ENCODE measurements around the gene RASIP1.

The RASIP1 gene

DNA sequence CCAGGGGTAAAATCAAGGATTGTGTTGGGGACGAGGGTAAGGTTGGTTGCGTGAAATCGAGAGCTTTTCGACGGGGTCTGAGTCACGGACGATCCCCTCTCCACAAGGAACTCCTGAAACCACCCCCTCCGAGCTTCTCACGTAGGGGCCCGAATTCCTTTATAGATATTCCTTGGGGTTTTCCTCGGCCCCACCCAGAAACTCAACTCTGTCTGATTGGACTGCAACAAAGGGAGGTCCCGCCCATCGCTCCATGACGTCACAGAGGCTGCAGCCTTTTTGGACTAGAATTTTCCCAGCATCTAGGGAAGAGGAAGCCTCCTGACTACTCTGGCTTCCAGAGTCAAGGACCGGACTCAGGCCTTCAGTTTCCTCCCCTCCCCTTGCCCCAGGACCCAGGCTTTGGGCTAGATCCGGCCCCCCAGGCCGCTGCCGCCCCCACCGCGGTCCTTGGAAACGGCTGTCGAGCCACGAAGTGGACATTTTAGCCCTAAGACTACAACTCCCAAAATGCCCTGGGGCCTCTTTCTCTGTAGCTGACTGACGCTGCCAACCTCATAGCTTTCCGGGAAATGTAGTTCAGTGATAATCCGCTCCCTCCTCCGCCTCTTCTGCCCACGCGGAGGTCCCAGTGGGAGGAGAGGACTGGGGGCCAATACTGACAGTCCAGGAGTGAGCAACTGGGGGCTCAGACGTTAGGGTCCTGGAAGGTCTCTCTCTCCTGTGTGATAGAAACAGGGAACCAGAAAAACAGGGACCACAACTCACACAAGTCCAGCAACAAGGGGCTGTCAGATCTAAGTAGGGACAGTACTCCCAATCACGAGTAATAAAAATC, 6.5 kb upstream of the RASIP1 start, which contains the start of gene IZUMO1:
Gene IZUMO1 (minus strand): TSS at position 172 of the 838 bp plus-strand sequence. CDS start 1,050 bp downstream, outside the sequence.
- TF ChIP-seq GATA1 (IDR thresholded peaks at IDR 0.05; ENCODE audit: low read depth, low read length) (no peak), POLR2A (IDR thresholded peaks at IDR 0.05; ENCODE audit: low read length) (peak; percentile 33)
- peak; percentile 87 to 89 for DNase-seq

GRCh38 chr19:48746110-48746509, 5.7 kb upstream of the RASIP1 start:
- no peak for DNase-seq
- no peak for TF ChIP-seq GATA1 (IDR thresholded peaks at IDR 0.05; ENCODE audit: low read depth, low read length)
- no peak for TF ChIP-seq POLR2A (IDR thresholded peaks at IDR 0.05; ENCODE audit: low read length)

- peak; percentile 81 to 86 for DNase-seq
- TF ChIP-seq GATA1 (IDR thresholded peaks at IDR 0.05; ENCODE audit: low read depth, low read length) (no peak), POLR2A (IDR thresholded peaks at IDR 0.05; ENCODE audit: low read length) (no peak)
Observed at GRCh38 chr19:48745208-48745995, 5.0 kb upstream of the RASIP1 start.

DNA sequence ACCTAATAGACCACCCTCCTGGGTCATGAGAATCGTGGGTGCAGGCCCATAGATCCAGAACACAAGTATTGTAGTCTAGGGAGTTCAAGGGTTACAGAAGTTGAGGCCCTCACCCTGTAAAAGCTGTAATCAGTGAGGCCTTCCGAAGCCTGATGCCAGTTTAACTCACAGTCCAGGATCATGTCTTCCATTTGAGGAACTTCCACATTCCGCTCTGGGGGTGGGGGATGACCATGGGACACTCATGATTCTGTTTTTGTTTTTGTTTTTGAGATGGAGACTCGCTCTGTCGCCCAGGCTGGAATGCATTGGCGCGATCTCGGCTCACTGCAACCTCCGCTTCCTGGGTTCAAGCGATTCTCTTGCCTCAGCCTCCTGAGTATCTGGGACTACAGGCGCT, 1.7 kb upstream of the RASIP1 start:
- TF ChIP-seq GATA1 (IDR thresholded peaks at IDR 0.05; ENCODE audit: low read depth, low read length) (no peak), POLR2A (IDR thresholded peaks at IDR 0.05; ENCODE audit: low read length) (no peak)
- DNase-seq, result no peak

- peak; percentile 86 to 90 for DNase-seq
Observed at GRCh38 chr19:48741129-48741999, 954 bp upstream of the RASIP1 start.

GRCh38 chr19:48739404-48740163, 826 bp downstream of the RASIP1 start:
- DNase-seq, result no peak
- TF ChIP-seq GATA1 (IDR thresholded peaks at IDR 0.05; ENCODE audit: low read depth, low read length) (no peak), POLR2A (IDR thresholded peaks at IDR 0.05; ENCODE audit: low read length) (peak; percentile 4)

More at GRCh38 chr19:48741129-48741999, 954 bp upstream of the RASIP1 start:
- peak; percentile 22 for TF ChIP-seq POLR2A (IDR thresholded peaks at IDR 0.05; ENCODE audit: low read length)
- TF ChIP-seq GATA1 (IDR thresholded peaks at IDR 0.05; ENCODE audit: low read depth, low read length), result no peak

DNA sequence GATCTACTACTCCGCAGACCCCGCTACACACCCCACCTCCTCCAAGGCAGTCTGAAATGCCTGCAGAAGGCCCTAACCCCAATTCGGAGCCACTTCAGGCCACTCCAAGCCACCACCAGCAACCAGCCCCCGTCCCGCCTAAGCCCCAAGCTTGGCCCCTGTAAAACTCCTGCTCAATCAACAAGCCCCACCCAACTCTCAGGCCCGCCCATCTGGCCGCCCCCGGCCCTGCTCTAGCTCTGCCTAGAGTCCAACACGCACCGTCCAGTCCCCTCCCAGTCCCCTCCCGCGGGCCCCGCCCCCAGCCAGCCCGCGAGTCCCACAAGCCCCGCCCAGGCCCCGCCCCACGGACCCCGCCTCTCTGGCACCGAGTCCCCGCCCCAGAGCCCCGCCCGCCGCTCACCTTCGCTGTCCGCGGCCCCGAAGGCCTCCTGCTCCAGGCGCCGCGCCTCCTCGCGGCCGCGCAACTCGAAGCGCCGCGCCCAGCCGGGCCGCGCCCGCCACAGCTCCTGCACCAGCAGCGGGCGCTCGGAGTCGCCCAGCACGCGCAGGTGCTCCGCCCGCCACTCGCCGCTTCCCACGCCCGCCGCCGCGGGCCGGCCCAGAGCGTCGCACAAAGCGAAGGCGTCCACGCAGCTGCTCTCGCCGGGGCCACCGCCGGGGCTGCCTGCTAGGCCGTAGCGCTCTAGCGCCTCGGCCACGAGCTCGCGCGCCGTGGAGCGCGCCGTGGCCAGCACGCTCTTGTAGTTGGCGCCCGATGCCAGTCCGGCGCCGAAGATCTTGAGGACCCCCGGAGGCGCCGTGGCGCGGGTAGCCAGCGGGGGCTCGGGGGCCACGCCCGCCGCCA, 1.6 kb downstream of the RASIP1 start:
- DNase-seq, result peak; percentile 91 to 93
- TF ChIP-seq GATA1 (IDR thresholded peaks at IDR 0.05; ENCODE audit: low read depth, low read length) (no peak), POLR2A (IDR thresholded peaks at IDR 0.05; ENCODE audit: low read length) (peak; percentile 36)

DNA sequence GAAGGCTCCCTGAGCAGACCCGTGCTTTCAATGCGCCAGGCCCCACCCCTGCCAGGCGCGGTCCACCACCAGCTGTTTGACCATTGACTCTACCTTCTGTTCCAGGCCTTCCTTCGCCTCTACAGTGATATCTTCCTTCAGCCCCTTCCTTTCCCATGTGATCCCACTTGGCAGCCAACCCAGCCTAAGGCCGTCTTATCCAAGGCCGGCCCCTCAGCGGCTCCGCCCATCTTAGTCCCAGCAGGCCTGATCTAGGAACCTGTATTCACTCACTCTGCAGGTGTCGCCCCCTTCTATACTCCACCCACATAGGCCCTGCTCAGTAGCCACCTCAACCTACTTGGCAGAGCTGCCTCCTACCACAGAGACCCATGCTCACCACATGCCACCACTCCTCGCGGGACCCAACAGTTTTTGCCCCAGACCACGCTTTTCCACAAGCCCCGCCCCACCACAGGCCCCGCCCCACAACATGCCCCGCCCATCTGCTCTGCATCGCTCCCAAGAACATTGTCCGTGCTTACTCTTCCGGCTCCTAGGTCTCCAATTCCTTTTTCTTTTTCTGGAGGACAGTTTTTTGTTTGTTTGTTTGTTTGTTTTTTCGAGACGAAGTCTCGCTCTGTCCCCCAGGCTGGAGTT, 2.9 kb downstream of the RASIP1 start:
- TF ChIP-seq POLR2A (IDR thresholded peaks at IDR 0.05; ENCODE audit: low read length) (no peak), GATA1 (IDR thresholded peaks at IDR 0.05; ENCODE audit: low read depth, low read length) (no peak)
- DNase-seq, result no peak

GRCh38 chr19:48735031-48735615, 5.3 kb downstream of the RASIP1 start:
- DNase-seq, result no peak
- no peak for TF ChIP-seq GATA1 (IDR thresholded peaks at IDR 0.05; ENCODE audit: low read depth, low read length)
- no peak for TF ChIP-seq POLR2A (IDR thresholded peaks at IDR 0.05; ENCODE audit: low read length)

DNA sequence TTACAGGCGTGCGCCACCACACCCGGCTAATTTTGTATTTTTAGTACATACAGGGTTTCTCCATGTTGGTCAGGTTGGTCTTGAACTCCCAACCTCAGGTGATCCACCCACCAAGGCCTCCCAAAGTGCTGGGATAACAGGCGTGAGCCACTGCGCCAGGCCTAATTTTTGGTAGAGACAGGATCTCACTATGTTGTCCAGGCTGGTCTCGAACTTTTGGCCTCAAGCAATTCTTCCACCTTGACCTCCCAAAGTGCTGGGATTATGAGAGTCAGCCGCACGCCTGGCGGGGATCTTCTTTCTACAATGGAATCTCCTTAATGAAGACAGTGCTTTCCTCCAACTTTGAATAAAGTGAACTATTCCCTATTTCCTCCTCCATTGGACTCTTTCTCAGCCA, 5.8 kb downstream of the RASIP1 start:
- DNase-seq, result no peak
- no peak for TF ChIP-seq POLR2A (IDR thresholded peaks at IDR 0.05; ENCODE audit: low read length)
- TF ChIP-seq GATA1 (IDR thresholded peaks at IDR 0.05; ENCODE audit: low read depth, low read length), result no peak

DNA sequence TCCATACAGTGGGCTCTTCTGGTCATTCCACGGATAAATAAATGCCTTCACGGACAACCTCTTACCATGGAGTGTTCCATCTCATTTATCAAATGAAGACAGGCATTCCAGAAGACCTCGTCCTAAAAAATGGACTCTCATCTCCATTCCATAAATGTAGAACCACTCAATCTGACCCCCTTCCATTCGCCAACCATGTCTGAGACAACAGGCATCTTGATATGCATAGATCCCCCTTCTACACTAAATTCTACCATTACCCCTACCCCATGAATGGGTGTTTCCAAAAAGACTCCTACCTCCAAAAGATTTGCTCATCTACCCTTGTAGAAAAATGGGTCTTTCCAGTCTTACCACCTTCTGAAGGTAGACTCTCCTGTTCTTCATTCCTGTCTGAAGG, 9.0 kb downstream of the RASIP1 start:
- no peak for TF ChIP-seq GATA1 (IDR thresholded peaks at IDR 0.05; ENCODE audit: low read depth, low read length)
- no peak for TF ChIP-seq POLR2A (IDR thresholded peaks at IDR 0.05; ENCODE audit: low read length)
- no peak for DNase-seq

Data from erythroblast (primary cell).